ENCODE data around the gene ME3. TPM values are rescaled to one million over a fixed set of nuclear protein-coding genes. Genes with fewer than 3 reads are reported as not detected.

Gene ME3
- total RNA-seq, 4 donors from 2014 or later, result 30.8 to 54.6 (median 36.7) TPM

DNA sequence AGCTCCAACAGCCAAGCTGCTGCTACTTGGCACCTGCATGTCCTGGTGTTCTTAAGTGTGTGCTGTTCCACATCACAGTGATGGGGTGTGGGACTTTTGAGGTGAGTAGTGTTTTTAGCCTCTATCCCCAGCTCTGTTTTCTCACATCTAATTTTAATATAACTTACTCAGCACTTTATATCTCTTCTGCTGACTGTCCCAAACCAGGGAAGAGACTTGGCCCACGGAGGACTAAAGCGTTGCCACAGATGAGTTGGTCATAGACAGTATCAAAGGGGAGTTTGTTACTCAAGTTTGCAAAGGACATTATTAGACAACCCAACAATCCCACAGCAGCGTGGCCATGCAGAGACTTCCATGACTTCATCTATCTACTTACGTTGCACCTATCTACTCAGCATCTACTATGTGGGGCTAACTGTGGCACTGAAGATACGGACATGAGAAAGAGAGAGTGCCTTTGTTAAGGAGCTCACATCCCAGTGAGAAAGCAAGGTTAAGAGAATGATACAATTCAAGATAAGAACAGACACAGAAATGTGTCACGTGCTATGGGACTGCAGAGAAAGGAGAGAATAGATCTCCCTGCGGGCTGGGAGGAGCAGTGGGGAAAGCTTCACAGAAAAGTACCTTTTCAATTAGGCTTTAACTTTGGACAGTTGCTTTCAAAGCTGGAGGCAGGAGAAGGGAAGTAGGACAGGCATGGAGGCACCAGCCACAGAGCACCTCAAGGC is 82.4 kb downstream of the ME3 start:
- no peak for TF ChIP-seq CTCF (IDR thresholded peaks at IDR 0.05)
- TF ChIP-seq POLR2A (IDR thresholded peaks at IDR 0.05), result no peak
- no peak for TF ChIP-seq EP300 (IDR thresholded peaks at IDR 0.05)
- 92 to 94% methylated on average over 7 of the region's 7 CpGs for WGBS, 2 donors
- Histone ChIP-seq H3K9me3 (no peaks in the 10 kb centered on the region), H3K36me3 (no peaks in the 10 kb centered on the region), H3K4me1 (peaks cover 0 to 25% (median 10%) of the 10 kb centered on the region in 4 donors), H3K27me3 (no peaks in the 10 kb centered on the region), H3K27ac (no peak overlapping the region), H3K4me3 (no peak overlapping the region)
- no peak for DNase-seq (ENCODE audit: low spot score in 2 of 2)

DNA sequence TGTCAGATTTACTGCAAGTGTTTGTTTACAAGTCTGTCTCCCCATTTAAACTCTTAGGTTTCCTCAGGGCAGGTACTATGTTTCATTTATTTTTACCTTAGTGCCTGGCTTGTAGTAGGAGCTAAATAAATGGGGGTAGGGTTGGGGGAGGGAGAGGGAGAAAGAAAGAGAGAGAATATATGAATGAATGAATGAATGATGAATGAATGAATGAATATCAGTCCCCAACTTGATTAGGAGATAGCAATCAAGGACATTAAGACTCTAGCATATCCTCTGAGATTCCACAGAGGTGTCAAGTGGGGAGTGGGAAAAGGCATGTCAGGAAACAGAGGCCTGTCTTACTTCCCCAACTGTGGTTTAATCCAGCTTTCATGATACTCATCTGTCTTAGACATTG is 83.2 kb downstream of the ME3 start:
- Histone ChIP-seq H3K27ac (peak overlapping the region in 2 of 4 donors; percentile 11 to 39), H3K4me1 (peaks cover 0 to 25% (median 10%) of the 10 kb centered on the region in 4 donors), H3K4me3 (no peak overlapping the region), H3K27me3 (no peaks in the 10 kb centered on the region), H3K36me3 (no peaks in the 10 kb centered on the region), H3K9me3 (no peaks in the 10 kb centered on the region)
- no peak for DNase-seq (ENCODE audit: low spot score in 2 of 2)
- TF ChIP-seq CTCF (IDR thresholded peaks at IDR 0.05), result no peak
- TF ChIP-seq POLR2A (IDR thresholded peaks at IDR 0.05), result no peak
- no peak for TF ChIP-seq EP300 (IDR thresholded peaks at IDR 0.05)

DNA sequence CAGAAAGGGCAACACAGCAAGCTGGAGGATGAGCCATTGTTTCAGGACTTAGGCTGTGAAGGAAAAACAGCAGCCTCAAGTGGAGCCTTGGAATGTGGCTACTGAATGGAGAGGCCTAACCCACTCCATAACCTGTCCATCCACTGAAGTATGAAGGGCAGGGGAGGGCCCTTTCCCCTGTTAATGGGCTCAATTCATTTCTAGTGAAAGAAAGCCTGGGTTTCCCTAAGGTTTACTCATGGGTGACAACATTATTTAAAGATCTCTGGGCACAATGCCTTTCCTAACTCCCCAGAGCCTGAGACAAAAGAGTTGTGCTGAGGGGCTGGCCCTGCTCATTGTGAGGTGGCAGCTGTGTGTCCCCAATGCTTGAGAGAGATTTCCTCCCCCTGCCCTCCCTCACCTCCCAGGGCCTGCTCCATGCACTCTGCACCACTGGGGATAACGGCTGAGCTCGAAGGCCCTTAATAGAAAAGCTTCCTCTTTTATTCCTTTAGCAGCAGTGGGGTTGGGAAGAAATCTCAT is 83.8 kb downstream of the ME3 start:
- H3K4me3 ChIP-seq, result no peak overlapping the region
- H3K4me1 ChIP-seq, result peaks cover 0 to 25% (median 10%) of the 10 kb centered on the region in 4 donors
- no peaks in the 10 kb centered on the region for H3K27me3 ChIP-seq
- no peaks in the 10 kb centered on the region for H3K36me3 ChIP-seq
- H3K9me3 ChIP-seq, result no peaks in the 10 kb centered on the region
- H3K27ac ChIP-seq, result peak overlapping the region in 2 of 4 donors; percentile 11 to 39
- DNase-seq (ENCODE audit: low spot score in 2 of 2), result no peak
- TF ChIP-seq CTCF (IDR thresholded peaks at IDR 0.05), result no peak
- no peak for TF ChIP-seq POLR2A (IDR thresholded peaks at IDR 0.05)
- TF ChIP-seq EP300 (IDR thresholded peaks at IDR 0.05), result no peak
- 21 to 23% methylated on average over 2 of the region's 2 CpGs for WGBS, 2 donors

GRCh38 chr11:86587264-86588193 is 84.9 kb downstream of the ME3 start:
- no peaks in the 10 kb centered on the region for H3K9me3 ChIP-seq
- no peak for DNase-seq (ENCODE audit: low spot score in 2 of 2)
- peak overlapping the region in 2 of 4 donors; percentile 6 to 15 for H3K27ac ChIP-seq
- H3K4me3 ChIP-seq, result no peak overlapping the region
- TF ChIP-seq CTCF (IDR thresholded peaks at IDR 0.05), result no peak
- no peak for TF ChIP-seq POLR2A (IDR thresholded peaks at IDR 0.05)
- TF ChIP-seq EP300 (IDR thresholded peaks at IDR 0.05), result no peak
- peaks cover 0 to 15% (median 4%) of the 10 kb centered on the region in 4 donors for H3K4me1 ChIP-seq
- H3K36me3 ChIP-seq, result no peaks in the 10 kb centered on the region
- 75 to 78% methylated on average over 6 of the region's 6 CpGs for WGBS, 2 donors
- H3K27me3 ChIP-seq, result no peaks in the 10 kb centered on the region
